ENCODE results near the gene BANK1.

- TF ChIP-seq POLR2AphosphoS5 (IDR thresholded peaks at IDR 0.05; ENCODE audit: borderline replicate concordance, low read depth, low read length) (no peak), EZH2 (IDR thresholded peaks at IDR 0.05) (no peak), FOXP2 (optimal IDR thresholded peaks at IDR 0.05; ENCODE audit: control extremely low read depth, extremely low read length, insufficient read depth) (no peak)
These were observed 257.1 kb downstream of the BANK1 start for GRCh38 chr4:102047616-102048015.

All from SK-N-MC (cell line).